H9 (cell line): Measurements from ENCODE around the gene AP3D1. TPM values are rescaled to one million over a fixed set of nuclear protein-coding genes. Genes with fewer than 3 reads are reported as not detected.

Experiments used
- DNase-seq: peaks from one replicate; pipeline ENCODE4 v3.0.0-alpha.2; 2017
- H2AFZ ChIP-seq: one replicate; pipeline ENCODE4 v1.6.1; 2013; ENCODE audit warnings: mild to moderate bottlenecking, low read length, control low read depth, moderate library complexity
- H2AK5ac ChIP-seq: 2 replicates; pipeline ENCODE4 v1.6.1; 2013; ENCODE audit warnings: low read length, control low read depth, mixed read lengths; ENCODE audit not compliant: insufficient read length
- H2BK120ac ChIP-seq: one replicate; pipeline ENCODE4 v1.6.1; 2013; ENCODE audit warnings: low read depth, mild to moderate bottlenecking, low read length, control low read depth, inconsistent platforms; ENCODE audit not compliant: poor library complexity, severe bottlenecking
- H2BK12ac ChIP-seq: 2 replicates; pipeline ENCODE4 v1.6.1; 2013; ENCODE audit warnings: low read length, control low read depth, mixed read lengths, low read depth; ENCODE audit not compliant: insufficient read length
- H2BK15ac ChIP-seq: 2 replicates; pipeline ENCODE4 v1.6.1; 2013; ENCODE audit warnings: low read depth, low read length, control low read depth
- H2BK20ac ChIP-seq: one replicate; pipeline ENCODE4 v1.6.1; 2013; ENCODE audit warnings: low read depth, mild to moderate bottlenecking, low read length, control low read depth, inconsistent platforms; ENCODE audit not compliant: poor library complexity, severe bottlenecking
- H2BK5ac ChIP-seq: 2 replicates; pipeline ENCODE4 v1.6.1; 2013; ENCODE audit warnings: low read length, control low read depth, mixed read lengths; ENCODE audit not compliant: insufficient read length
- H3K14ac ChIP-seq: 2 replicates; pipeline ENCODE4 v1.6.1; 2013; ENCODE audit warnings: low read length, control low read depth; ENCODE audit not compliant: insufficient read depth
- H3K18ac ChIP-seq: 2 replicates; pipeline ENCODE4 v1.6.1; 2013; ENCODE audit warnings: low read depth, mild to moderate bottlenecking, mixed read lengths, low read length, control low read depth; ENCODE audit not compliant: insufficient read length
- H3K23ac ChIP-seq: 2 replicates; pipeline ENCODE4 v1.6.1; 2013; ENCODE audit warnings: low read length, control low read depth, mixed read lengths, low read depth; ENCODE audit not compliant: insufficient read length
- H3K23me2 ChIP-seq: 2 replicates; pipeline ENCODE4 v1.6.1; 2013; ENCODE audit warnings: low read depth, mild to moderate bottlenecking, mixed read lengths, low read length, control low read depth; ENCODE audit not compliant: insufficient read length, poor library complexity, severe bottlenecking
- H3K27ac ChIP-seq: 2 replicates; pipeline ENCODE4 v1.5.1; 2013; ENCODE audit warnings: low read length, control low read depth, mixed read lengths, low read depth; ENCODE audit not compliant: insufficient read length
- H3K27me3 ChIP-seq: 2 replicates; pipeline ENCODE4 v1.6.1; 2013; ENCODE audit warnings: low read length, control low read depth, inconsistent platforms; ENCODE audit not compliant: insufficient read depth
- H3K4ac ChIP-seq: 2 replicates; pipeline ENCODE4 v1.6.1; 2013; ENCODE audit warnings: low read depth, mild to moderate bottlenecking, control low read depth, inconsistent platforms, low read length, moderate library complexity
- H3K4me1 ChIP-seq: 2 replicates; pipeline ENCODE4 v1.6.1; 2013; ENCODE audit warnings: low read length, control low read depth, inconsistent platforms; ENCODE audit not compliant: insufficient read depth
- H3K4me2 ChIP-seq: 2 replicates; pipeline ENCODE4 v1.6.1; 2013; ENCODE audit warnings: low read length, control low read depth, mixed read lengths; ENCODE audit not compliant: insufficient read length, insufficient read depth
- H3K56ac ChIP-seq: 2 replicates; pipeline ENCODE4 v1.6.1; 2013; ENCODE audit warnings: low read depth, mild to moderate bottlenecking, mixed read lengths, low read length, control low read depth; ENCODE audit not compliant: insufficient read length
- H3K79me1 ChIP-seq: 2 replicates; pipeline ENCODE4 v1.6.1; 2013; ENCODE audit warnings: low read depth, mild to moderate bottlenecking, moderate library complexity, low read length, control low read depth, inconsistent platforms; ENCODE audit not compliant: insufficient read depth, poor library complexity, severe bottlenecking
- H3K79me2 ChIP-seq: 2 replicates; pipeline ENCODE4 v1.6.1; 2013; ENCODE audit warnings: low read length, control low read depth, inconsistent platforms; ENCODE audit not compliant: insufficient read depth
- H3K9ac ChIP-seq: 2 replicates; pipeline ENCODE4 v1.6.1; 2013; ENCODE audit warnings: low read length, control low read depth, mixed read lengths; ENCODE audit not compliant: insufficient read length; ENCODE audit errors: extremely low read depth
- H3K9me3 ChIP-seq: one replicate; pipeline ENCODE4 v1.6.1; 2013; ENCODE audit warnings: low read depth, low read length, inconsistent platforms; ENCODE audit not compliant: control insufficient read depth
- H3T11ph ChIP-seq: one replicate; pipeline ENCODE4 v1.6.1; 2013; ENCODE audit warnings: mild to moderate bottlenecking, low read length, control low read depth, inconsistent platforms
- H4K20me1 ChIP-seq: one replicate; pipeline ENCODE4 v1.6.1; 2013; ENCODE audit not compliant: control insufficient read depth, insufficient read length, insufficient read depth
- H4K5ac ChIP-seq: 2 replicates; pipeline ENCODE4 v1.6.1; 2013; ENCODE audit warnings: low read depth, mild to moderate bottlenecking, mixed read lengths, low read length, control low read depth; ENCODE audit not compliant: insufficient read length
- H4K8ac ChIP-seq: replicated peaks from 2 replicates; pipeline ENCODE4 v1.6.1; 2013; ENCODE audit warnings: low read length, control low read depth, mixed read lengths, low read depth; ENCODE audit not compliant: insufficient read length
- H4K91ac ChIP-seq: 2 replicates; pipeline ENCODE4 v1.6.1; 2013; ENCODE audit warnings: low read depth, mild to moderate bottlenecking, moderate library complexity, mixed read lengths, low read length, control low read depth; ENCODE audit not compliant: insufficient read length
- H3K27ac Mint-ChIP-seq, 3 experiments: 2 replicates in 2 of 3; 3 replicates in 1 of 3; pipeline ENCODE4 v1.8.0; 2020 to 2021; ENCODE audit warnings: mixed read lengths in 3 of 3, mild to moderate bottlenecking in 1 of 3, moderate library complexity in 1 of 3
- H3K27me3 Mint-ChIP-seq: 2 replicates; pipeline ENCODE4 v1.8.0; 2021; ENCODE audit warnings: low read depth, mild to moderate bottlenecking, moderate library complexity, mixed read lengths
- H3K36me3 Mint-ChIP-seq, 3 experiments: 2 replicates in 2 of 3; 3 replicates in 1 of 3; pipeline ENCODE4 v1.8.0; 2020 to 2021; ENCODE audit warnings: low read depth in 3 of 3, mixed read lengths in 3 of 3; ENCODE audit not compliant: insufficient read depth in 1 of 3
- H3K4me1 Mint-ChIP-seq, 2 experiments: 2 replicates each; pipeline ENCODE4 v1.8.0; 2020; ENCODE audit warnings: mixed read lengths in 2 of 2
- H3K4me3 Mint-ChIP-seq, 2 experiments: 2 replicates in 1 of 2; 3 replicates in 1 of 2; pipeline ENCODE4 v1.8.0; 2020 to 2021; ENCODE audit warnings: mild to moderate bottlenecking in 2 of 2, mixed read lengths in 2 of 2, moderate library complexity in 1 of 2
- H3K9me3 Mint-ChIP-seq, 2 experiments: 2 replicates in 1 of 2; 3 replicates in 1 of 2; pipeline ENCODE4 v1.8.0; 2020; ENCODE audit warnings: mild to moderate bottlenecking in 2 of 2, mixed read lengths in 2 of 2, moderate library complexity in 1 of 2
- CTCF ChIP-seq: fragments of 200-600 bp; sonication (generic); conservative IDR thresholded peaks from 3 replicates; pipeline ENCODE4 v1.8.0; 2021; ENCODE audit warnings: antibody characterized with exemption, mild to moderate bottlenecking
- WGBS: extraction: QIAGEN DNeasy Blood & Tissue Kit; methylation state at CpG from one replicate; pipeline ENCODE4 v1.1.7; 2013; ENCODE audit warnings: missing lambda C conversion rate, low lambda C conversion rate, mixed read lengths; ENCODE audit not compliant: insufficient read length; ENCODE audit errors: extremely low coverage; 5-methylcytosine and 5-hydroxymethylcytosine counted together
- total RNA-seq: library from RNA; stranded (reverse); gene quantifications from 2 replicates; pipeline ENCODE4 v1.2.1, GENCODE V29; 2021

Gene AP3D1
- total RNA-seq, 1 experiment from 2014 or later: 142 TPM

GRCh38 chr19:2114821-2115220 is 36.5 kb downstream of the AP3D1 start:
- H3K27ac Mint-ChIP-seq: 0 out of 7 replicates have a peak overlapping the region, but pooled peaks of 1 of the 3 experiments have one; percentile 64
- no peaks in the 10 kb centered on the region for H3K79me1 ChIP-seq
- H3K27ac ChIP-seq: no peak overlapping the region
- no peak overlapping the region for H2AFZ ChIP-seq
- no peak overlapping the region for H2AK5ac ChIP-seq
- no peaks in the 10 kb centered on the region for H3K27me3 ChIP-seq
- H2BK5ac ChIP-seq: no peak overlapping the region
- H4K8ac ChIP-seq: no peak overlapping the region
- H3K23ac ChIP-seq: no peak overlapping the region
- H3K79me2 ChIP-seq: no peaks in the 10 kb centered on the region
- no peaks in the 10 kb centered on the region for H4K20me1 ChIP-seq
- H3K14ac ChIP-seq: no peak overlapping the region
- H3K36me3 Mint-ChIP-seq: peaks cover 40 to 71% (median 69%) of the 10 kb centered on the region in 3 experiments
- H3K4ac ChIP-seq: no peak overlapping the region
- H2BK12ac ChIP-seq: no peak overlapping the region
- no peaks in the 10 kb centered on the region for H3K4me1 Mint-ChIP-seq
- no peaks in the 10 kb centered on the region for H3K9me3 ChIP-seq
- no peaks in the 10 kb centered on the region for H3K4me1 ChIP-seq
- DNase-seq: no peak
- H3T11ph ChIP-seq: no peak overlapping the region
- H3K4me2 ChIP-seq: no peak overlapping the region
- H3K4me3 Mint-ChIP-seq: no peak overlapping the region
- H4K5ac ChIP-seq: no peak overlapping the region
- H3K18ac ChIP-seq: no peak overlapping the region
- H3K9ac ChIP-seq: no peak overlapping the region
- H2BK120ac ChIP-seq: no peak overlapping the region
- H3K27me3 Mint-ChIP-seq: no peaks in the 10 kb centered on the region; the same call in 1 of the 2 replicates
- no peak overlapping the region for H4K91ac ChIP-seq
- H2BK20ac ChIP-seq: no peak overlapping the region
- H3K56ac ChIP-seq: no peak overlapping the region
- H3K9me3 Mint-ChIP-seq: no peaks in the 10 kb centered on the region
- no CpG with 5 or more reads among the region's 21 CpGs for WGBS
- H3K23me2 ChIP-seq: no peaks in the 10 kb centered on the region
- H2BK15ac ChIP-seq: no peak overlapping the region
- no peak for TF ChIP-seq CTCF
